ENCODE measurements around the gene KIAA1217.
A peak's percentile ranks its signal among the peaks of the same experiment; 100 is the strongest.
"Not testable (repeated sequence)": the region's sequence is repeated elsewhere in the genome, so short reads cannot be mapped to it uniquely, and the experiment has no call there.

KIAA1217 gene

DNA sequence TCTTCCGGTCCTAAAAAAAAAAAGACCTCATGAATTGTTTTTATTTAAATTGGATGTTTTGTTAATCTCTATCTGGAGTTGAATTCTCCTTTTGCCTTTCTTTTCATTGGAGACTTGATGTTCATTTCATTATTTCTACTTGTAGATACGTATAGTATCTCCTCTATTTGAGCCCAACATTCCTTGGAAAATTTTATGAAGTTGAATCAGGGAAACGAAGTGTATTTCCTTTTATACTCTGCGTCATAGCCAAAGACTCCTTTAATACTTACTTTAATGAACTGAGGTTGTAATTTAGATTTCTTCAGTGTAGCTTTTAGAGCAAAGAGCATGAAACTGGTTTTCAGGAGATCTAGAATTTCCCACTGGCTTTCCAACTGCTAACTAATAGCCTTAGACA, 132.4 kb downstream of the KIAA1217 start:
- DNase-seq, result no peak

DNA sequence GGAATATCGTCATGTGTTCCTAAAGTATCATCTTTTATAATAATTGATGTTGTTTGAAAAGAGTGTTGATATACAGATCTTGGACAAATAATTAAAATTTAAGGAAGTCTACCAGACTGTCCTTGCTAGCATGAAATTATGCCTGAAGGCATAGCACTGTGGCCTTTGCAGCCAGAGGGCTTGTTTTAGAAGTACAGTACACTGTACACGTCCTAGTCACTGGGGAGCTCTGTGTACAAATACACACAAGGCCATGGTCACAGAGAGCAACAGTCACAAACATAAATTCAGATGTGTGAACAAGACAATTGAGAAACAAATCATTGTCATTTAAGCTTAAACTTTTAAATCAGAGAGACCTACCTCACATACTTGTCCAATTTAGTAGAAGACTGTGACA, 133.0 kb downstream of the KIAA1217 start:
- no peak for DNase-seq

DNA sequence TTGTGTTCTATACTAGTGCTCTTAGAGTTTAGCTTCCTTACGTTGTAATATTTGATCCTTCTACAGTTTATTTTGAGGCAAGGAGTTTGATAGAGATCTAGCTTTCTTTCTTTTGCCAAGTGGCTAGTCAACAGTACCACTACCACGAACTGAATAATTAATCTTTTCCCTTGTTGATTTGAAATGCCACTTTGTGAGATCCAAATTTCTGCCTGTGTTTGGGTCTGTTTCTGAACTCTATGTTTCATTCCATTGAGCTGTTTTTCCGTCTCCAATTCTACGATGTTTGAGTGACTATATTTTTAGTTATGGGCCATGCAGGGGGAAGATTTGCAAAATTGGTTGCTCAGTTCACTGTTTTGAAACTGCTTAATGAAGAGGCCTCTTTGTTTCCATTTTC, 134.7 kb downstream of the KIAA1217 start:
- no peak for DNase-seq

DNA sequence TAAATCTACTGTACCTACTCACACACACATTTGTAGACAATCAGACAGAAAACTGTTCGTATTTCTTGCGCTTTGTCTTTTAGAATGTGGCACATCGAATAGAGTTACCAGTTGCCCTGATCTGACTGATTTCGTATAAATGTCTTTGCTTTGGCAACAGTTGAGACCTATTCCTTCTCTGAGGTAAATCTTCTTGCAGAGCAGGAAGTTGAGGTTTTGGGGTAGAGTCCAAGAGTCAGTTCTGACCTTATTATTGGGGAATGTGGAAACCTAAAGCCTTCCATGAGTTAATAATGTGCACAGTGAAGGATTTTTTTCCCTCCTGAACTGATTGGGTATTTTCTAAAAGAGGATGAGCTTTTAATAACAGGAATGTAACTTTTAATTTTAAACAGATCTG, 135.3 kb downstream of the KIAA1217 start:
- no peak for DNase-seq

DNA sequence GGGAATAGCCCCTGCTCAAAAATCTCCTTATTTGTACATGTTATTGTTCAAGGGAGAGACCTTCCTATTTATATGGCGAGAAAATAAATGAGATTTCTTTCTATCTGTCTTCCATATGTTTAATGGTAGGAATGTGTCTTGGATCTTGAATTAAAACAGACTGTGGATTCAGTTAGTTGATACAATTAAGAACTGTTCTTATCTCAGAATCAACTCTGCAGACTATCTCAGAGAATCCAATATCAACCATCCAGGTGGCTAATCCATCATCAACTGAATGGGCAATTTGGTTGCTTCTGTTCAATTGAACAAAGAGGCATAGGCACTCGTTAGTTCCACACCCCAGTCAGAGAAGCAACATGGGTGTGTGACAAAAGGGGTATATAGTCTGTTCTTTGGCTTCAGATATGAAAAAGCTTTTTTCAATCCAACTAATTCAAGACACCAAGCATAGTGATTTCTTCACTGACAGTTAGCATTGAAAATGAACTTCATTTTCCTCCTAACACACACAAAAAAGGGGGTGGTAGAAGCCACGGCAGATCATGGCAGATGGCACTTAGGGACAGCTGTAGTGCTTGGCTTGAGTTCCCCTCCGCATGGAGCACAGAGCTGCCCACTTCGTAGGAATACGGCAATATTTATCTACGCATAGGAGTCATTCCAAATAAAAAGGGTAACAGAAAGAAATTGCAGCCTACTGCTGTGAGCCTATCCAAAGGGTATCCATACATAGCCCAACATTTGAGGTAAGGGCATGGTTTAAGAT, 135.9 kb downstream of the KIAA1217 start:
- no peak for DNase-seq

DNA sequence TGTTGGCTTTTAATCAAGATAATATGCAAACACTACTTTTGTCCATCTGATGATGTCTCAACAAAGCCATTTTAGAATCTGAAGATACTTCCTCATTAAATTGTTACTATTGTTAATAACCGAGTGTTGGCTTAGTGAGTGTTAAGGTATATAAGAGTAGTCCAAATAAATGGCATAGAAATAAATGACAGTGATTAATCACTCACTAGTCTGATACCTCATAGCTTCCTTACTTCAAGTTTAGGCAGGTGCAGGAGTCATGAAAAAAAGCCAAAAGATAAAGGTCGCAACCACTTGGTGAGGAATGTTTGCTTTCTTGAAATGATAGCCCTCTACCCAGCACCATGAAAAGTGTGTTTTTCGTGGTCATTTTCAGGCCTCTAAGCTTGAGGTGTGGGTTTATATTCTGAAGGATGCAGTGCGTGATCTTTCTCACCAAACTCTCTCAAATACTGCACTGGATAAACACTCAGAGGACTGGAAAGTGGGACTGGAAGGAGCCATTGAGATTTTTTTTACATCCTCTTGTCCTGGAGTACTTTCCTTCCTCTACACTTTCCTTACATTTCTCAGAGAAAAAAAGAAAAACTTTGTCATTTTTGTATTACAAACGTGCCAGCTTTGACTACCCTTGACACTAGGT, 138.1 kb downstream of the KIAA1217 start:
- no peak for DNase-seq

DNA sequence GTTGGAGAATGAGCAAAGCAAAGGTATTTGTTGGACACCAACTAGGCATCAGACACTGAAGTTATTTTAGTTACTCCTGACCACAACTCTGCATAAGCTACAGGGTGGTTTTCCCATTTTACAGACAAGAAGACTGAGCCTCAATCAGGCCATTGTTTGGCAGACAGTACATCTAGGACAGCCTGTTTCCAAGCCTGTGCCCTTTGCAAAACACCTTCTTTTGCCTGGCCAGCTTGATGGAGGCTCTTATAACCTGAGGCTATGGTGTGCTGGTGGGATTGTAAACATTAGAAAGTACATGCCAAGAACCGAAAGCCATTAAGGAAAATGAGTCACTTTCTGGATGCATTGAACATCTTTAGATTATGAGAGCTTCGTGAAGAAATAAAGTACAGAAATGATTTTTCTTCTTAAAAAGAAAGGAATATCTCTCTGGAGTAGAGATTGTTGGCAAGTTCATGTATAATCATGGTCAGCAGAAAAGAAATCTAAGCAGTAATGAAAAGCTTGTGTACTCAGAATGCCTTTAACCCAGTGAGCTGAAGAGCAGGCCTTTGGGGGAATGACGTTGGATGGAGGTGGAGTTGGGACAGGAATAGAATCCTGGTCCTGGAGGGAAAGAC, 140.6 kb downstream of the KIAA1217 start:
- no peak for DNase-seq

DNA sequence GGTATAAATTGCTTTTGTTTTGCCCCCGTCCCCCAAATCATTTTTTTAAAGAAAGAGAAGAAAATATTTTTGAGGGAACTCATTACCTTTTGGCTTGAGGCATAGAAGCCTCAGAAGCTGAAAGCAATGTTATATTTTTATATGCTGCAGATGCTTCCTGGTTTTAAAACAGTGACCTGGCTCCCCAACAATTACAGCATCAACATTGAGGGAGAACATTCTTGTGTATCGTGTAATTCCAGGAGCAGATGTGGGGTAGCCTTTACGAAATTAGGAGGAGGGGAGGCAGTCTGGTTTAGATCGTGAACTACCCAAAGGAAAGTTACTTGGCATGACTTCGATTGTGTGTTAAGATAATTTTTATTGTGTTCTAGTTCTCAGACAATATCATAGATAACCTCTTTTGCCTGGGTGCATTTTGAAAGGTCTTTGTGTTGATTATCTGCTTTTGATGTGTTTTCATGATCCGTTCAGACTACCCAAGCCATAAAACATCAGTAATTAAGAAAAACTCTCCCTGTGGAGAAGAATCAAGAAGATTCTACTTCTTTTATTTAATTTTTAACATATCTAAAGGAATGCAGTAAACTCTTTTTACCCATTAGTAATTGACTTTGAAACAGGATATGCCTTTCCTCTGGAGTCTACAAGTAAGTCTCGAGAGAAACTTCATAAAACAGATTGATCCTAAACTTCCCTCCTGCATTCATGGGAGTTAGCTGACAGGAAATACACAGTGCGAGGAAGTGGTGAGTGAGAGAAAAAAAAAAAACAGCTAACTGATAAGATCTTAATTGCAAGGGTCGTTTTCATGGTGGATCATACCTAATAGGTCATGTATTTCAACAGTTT, 141.4 kb downstream of the KIAA1217 start:
- no peak for DNase-seq

DNA sequence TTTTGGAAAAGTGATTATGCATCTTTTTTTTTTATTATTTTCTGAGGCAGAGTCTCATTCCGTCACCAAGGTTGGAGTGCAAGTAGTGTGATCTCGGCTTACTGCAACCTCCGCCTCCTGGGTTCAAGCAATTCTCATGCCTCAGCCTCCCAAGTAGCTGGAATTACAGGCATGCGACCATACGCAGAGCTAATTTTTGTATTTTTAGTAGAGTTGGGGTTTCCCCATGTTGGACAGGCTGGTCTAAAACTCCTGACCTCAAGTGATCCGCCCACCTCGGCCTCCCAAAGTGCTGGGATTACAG, 141.9 kb downstream of the KIAA1217 start:
- not testable (repeated sequence) for DNase-seq

DNA sequence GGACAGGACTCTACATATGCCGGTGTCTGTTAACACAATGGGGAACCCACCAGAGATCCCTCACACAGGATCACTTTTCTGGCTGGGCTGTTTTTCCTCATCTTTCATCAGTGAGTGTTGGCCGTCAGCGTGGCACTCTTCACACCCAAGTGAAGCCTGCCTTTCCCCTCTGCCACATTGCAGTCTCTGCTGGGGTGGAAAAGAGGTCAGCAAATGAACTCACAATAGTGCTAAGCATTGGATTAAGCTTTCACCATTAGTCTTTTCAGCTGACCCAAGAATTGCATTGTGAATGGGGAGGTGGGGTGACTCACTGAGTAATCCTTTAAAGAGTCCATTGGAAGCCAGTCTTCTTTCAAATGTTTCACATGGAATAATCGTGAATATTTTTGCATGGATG, 143.0 kb downstream of the KIAA1217 start:
- DNase-seq, result no peak

DNA sequence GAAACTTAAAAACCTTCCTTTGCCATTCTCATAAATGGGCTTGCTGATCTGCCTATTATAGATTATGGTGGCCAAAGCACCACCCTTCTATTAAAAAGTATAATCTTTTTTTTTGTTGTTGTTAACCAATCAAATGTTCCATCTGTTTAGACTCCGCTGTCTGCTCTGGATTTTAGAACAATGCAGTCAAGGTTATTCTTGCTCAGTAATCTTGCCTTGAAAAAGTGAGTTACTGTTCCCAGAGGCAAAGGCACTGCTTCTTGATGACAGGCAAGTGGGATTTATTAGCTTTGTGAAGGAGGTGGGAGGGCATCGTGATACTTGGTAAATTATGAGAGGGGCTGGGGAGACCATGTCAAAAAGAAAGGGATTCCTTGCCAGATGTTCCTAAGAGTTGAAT, 143.5 kb downstream of the KIAA1217 start:
- no peak for DNase-seq

DNA sequence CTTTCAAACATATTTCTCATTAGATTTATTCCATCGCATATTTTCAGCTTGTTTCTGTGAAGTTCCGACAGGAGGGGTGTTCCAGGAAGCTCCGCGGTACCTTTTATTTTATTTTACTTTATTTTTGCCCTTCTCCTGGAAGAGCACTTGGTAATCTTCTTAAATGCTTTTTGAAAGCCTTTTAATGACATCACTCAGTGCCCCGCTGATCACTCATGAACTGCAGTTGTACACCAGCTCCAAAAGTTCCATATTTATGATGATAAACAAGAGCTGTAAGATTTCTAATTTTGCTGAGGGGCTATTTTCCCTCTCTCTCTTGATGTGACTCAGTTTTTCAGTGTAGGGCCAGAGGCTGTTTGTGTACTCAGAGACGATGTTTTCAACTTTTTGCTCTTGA, 144.4 kb downstream of the KIAA1217 start:
- DNase-seq, result no peak

DNA sequence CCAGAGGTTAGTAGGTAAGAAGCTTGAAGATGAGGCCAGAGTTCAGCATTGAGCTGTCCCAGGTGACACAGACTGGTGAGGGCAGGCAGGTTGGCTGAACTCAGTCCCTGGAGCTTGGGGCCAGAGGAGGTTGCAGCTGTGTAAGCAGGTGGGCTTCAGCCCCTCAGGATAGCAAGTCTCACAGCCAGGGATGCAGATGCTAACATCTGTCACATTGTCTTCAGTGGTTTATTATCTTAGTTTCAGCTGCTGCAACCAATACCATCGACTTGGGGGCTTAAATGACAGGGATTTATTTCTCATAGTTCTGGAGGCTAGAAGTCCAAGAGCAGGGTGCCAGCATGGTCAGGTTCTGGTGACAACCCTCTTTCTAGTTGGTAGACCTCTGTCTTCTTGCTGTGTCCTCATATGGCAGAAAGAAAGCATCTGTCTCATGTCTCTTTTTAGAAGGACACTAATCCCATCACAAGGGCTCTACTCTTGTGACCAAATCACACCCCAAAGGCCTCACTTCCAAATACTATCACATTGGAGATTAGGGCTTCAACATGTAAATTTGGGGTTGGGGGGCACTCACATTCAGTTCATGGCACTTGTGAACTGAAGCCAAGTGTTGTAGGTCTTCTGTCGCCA, 146.2 kb downstream of the KIAA1217 start:
- no peak for DNase-seq

DNA sequence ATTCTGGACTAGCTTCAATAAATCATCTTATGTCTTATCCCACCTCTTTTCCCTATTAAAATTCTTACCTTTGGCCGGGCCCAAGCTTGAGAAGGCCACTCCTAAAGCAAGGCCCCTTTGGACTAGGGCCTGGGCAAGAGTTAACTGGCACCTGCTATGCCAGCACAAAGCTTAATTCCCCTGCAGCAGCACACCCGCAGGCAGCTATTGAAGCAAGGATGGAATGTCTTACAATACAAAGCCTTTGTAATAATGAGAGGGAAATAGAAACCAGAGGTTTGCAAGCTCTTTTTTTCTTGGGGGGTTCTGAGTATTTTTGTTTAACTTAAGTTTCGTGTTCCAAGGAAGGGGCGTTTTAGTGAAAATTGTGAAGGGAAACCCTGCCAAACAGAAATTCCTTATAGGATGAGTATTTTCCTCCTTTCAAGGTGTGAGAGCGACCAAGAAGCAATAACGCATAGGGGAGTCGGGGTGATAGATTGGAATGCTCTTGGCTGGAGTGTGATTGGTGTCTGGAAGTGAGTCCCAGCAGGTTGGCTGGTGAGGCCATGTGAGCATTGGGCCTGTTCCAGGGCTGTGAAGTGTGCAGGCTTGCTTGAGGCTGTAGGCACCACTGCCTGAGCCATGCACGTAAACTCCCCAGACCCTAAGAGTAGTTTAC, 148.5 kb downstream of the KIAA1217 start:
- no peak for DNase-seq

DNA sequence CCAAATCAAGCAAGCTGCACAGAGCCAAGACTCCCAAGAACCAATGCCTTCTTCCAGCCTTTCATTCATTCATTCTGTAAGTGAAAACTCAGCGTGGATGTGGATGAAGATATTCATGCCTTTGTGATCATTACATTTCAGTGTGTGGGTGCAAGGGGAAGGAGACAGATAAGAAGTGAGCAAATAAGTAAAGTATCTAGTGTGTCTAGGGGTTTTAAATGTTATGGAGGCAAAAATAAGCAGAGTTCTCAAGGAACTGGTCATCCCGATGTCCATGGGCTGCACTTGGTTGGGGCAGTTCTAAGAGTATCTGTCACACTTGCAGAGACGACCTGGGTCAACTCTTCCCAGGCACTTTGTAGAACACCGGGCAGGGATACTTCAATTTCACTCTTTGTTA, 149.1 kb downstream of the KIAA1217 start:
- no peak for DNase-seq

DNA sequence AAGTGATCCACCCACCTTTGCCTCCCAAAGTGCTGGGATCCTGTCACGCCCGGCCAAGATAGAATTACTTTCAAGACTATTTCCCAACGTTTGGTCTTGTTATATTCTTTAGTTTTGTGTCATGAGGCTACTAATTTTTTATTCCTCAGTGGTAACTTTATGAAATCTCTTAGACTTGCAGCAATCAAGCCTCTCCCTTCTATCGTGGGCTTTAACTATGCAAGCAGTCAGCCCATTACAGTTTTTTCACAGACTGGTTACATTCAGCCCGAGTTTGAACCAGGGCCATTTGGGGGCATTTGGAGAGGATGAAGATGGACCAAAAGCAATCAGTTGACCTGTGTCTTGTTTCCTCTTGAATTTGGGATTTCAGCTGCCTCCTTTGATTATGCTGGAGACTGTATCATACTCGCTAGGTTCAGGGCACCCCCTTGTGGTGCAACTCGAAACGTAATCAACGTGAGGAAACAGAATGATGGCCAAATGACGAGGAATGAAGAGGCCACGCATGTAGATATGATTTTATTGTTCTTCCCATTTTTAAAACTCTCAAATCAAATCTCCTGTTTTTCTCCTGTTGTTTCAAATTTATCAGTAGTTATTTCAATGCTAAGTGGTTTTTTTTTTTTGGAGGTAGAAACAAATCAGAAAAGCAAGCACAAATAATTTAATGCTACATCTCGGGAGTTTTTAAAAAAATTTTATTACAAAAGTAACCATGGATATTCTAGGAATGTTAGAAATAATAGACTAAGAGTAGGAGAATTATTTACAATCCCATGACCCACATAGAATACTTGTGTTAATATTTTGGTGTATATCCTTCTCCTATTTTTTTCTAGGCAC, 151.6 kb downstream of the KIAA1217 start:
- peak; percentile 2 for DNase-seq

DNA sequence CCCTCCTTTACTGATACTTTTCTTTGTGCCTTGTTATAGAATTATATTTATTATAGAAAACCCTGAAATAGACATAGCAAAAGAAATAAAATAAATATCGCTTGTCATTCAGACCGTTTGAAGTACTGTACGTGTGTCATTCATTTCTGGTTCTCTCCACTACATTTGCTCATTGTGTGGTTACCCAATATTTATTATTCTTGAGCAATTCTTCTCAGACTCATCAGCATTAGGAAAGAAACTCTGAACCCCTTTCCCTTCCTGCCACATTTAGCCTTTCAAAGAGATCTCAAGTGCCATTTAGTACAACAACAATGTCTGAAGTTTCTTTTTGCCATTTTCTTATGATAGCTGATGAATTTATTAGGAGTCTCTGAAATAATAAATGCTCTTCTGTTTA, 154.1 kb downstream of the KIAA1217 start:
- no peak for DNase-seq

DNA sequence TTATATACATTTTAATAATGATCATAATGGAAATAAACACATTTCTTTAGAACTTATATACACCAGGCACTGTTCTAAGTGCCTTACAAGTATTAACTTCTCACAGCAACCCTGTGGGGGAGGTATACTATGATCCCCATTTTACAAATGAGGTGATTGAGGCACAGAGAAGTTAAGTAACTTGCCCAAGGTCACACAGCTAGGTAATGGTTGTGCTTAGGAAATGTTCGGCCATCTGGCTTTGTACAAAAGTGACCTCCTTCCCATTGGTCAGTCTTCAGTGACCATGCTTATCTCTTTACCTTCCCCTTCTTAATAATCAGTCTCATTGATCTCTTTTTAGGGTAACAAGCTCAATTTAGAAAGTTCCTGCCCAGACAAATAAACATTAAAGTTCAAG, 158.8 kb downstream of the KIAA1217 start:
- DNase-seq, result no peak

DNA sequence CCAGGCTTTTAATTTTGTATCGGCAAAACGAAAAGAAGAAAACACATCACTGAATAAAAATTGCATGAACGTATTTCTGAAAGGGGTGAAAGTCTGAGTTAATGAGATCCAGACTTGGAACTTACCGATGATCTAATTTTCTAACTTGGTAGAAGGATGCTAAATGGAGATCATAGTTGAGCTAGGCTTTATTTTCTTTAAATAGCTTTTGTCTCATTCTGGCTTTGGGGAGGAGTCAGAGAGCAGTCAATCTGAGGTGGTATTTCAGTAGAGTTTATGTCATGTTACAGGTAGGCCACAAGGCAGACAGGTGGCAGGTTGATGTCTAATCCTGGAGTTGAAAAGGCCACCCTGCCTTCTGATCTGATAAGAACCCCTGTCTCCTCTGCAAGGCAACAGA, 161.9 kb downstream of the KIAA1217 start:
- no peak for DNase-seq

DNA sequence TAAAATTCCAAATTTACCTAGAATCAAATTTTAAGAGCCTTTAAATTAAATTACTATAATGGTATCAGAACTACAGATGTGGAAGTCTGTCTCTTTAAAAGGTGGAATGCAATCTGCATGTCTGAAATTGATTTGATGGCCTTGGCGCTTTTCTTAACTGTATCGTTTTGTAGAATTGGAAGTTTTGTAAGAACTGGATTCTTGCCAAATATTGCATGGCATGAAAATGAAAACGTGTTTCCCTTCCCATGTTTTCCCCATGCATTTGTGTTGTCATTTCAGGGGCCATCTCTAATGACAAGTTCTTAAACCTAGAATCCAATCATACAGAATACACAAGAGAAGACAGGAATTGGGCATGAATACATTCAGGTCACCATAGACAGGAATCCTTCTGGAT, 162.5 kb downstream of the KIAA1217 start:
- no peak for DNase-seq

DNA sequence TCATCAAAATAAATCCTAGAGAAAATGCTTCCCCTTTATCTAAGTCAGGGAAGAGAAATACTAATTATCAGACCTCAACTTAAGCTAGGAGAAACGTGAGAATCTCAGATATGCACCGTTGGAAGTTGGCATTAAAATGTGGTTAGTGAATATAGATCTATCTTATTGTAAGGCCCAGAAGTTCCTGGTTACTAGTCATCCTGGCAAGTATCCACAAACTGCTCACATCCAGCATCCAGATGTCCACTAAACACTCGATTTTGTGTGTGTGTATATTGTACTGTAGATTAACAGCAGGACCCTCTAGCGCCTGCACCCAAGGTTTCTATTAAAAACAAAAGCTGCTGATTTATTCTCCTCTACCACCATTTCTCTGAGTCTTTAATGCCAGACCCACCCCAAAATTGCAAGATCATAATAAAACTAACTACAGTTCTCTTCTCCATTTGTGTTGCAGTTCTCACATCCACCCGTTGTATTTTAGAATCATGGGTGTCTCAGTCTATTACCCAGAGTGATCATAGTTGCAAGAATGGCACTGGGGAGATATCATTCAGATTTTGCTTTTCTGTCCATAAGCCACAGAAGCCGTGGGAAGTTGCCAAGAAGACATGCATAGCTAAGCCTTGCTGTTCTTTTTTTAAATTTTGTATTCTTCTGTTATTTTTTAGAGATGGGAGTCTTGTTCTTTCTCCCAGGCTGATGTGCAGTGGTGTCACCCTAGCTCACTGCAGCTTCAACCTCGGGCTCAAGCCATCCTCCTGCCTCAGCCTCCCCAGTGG, 165.4 kb downstream of the KIAA1217 start:
- no peak for DNase-seq
